Heart right ventricle (tissue), 16 donors: ENCODE results near the gene ALG9. TPM values are rescaled to one million over a fixed set of nuclear protein-coding genes. Genes with fewer than 3 reads are reported as not detected.

Source experiments
- ATAC-seq, 8 donors: fragments of 200-7000 bp; cut with Tn5 transposase; one replicate each; pipeline ENCODE4 v1.9.1; 2020; ENCODE audit warnings: mild to moderate bottlenecking in 8 of 8, moderate library complexity in 8 of 8, moderate number of reproducible peaks in 1 of 8
- DNase-seq, 2 donors: peaks; one replicate each; pipeline ENCODE4 v3.0.0-alpha.2; 2020
- H3K27ac ChIP-seq, 10 donors: fragments of 200-600 bp; sonication (generic) in 2 of 10; one replicate each; pipeline versions ENCODE4 v1.5.0 to v1.8.0; 2020 to 2022; ENCODE audit warnings: mild to moderate bottlenecking in 3 of 10
- H3K27me3 ChIP-seq, 7 donors: fragments of 200-600 bp; one replicate each; pipeline ENCODE4 v1.8.0; 2021 to 2022; ENCODE audit warnings: mild to moderate bottlenecking in 2 of 7
- H3K36me3 ChIP-seq, 9 donors: fragments of 200-600 bp; sonication (generic) in 1 of 9; one replicate each; pipeline versions ENCODE4 v1.5.0 to v1.8.0; 2020 to 2022; ENCODE audit warnings: mild to moderate bottlenecking in 2 of 9
- H3K4me1 ChIP-seq, 9 donors: fragments of 200-600 bp; sonication (generic) in 1 of 9; one replicate each; pipeline versions ENCODE4 v1.5.0 to v1.8.0; 2020 to 2022; ENCODE audit warnings: mild to moderate bottlenecking in 4 of 9
- H3K4me3 ChIP-seq, 10 donors: fragments of 200-600 bp; sonication (generic) in 2 of 10; one replicate each; pipeline versions ENCODE4 v1.5.0 to v1.8.0; 2020 to 2022; ENCODE audit warnings: mild to moderate bottlenecking in 7 of 10, moderate library complexity in 2 of 10
- H3K9me3 ChIP-seq, 11 donors: fragments of 200-600 bp in 10 of 11; sonication (generic) in 2 of 11; one replicate each; pipeline versions ENCODE4 v1.5.0 to v1.8.0; 2013 to 2022; ENCODE audit warnings: mild to moderate bottlenecking in 2 of 11, control low read depth in 1 of 11, moderate library complexity in 1 of 11
- CTCF ChIP-seq, 9 donors: fragments of 200-600 bp; sonication (generic) in 2 of 9; IDR thresholded peaks; one replicate each; pipeline versions ENCODE4 v1.5.0 to v1.8.0; 2021 to 2022; ENCODE audit warnings: antibody characterized with exemption in 9 of 9, mild to moderate bottlenecking in 5 of 9, moderate library complexity in 1 of 9
- WGBS, 2 donors: extraction: QIAGEN DNeasy Blood & Tissue Kit; methylation state at CpG; one replicate each; pipeline ENCODE4 v1.1.7; 2013; ENCODE audit warnings: inconsistent platforms in 1 of 2; 5-methylcytosine and 5-hydroxymethylcytosine counted together
- intact Hi-C, 10 donors: fragments of 100-400 bp; cut with DNase I; formaldehyde crosslinking; loops; one replicate each; pipeline versions ENCODE4 v1.11.1 to v1.14.2; 2022
- polyA plus RNA-seq, 2 donors: library from polyadenylated mRNA; stranded (reverse); fragments of 200-250 nt; gene quantifications; one replicate each; pipeline ENCODE4 v1.2.3, GENCODE V29; 2013
- total RNA-seq, 10 donors: library from RNA; stranded (reverse); fragmentation: NEBNext Ultra II Directional in 3 of 10; extraction: Animal tissue kit (Norgen Biotek cat#: 25700) in 3 of 10; gene quantifications; one replicate each; pipeline versions ENCODE4 v1.2.1 to v1.2.4, GENCODE V29; 2021 to 2023
- donor health status: Arrhythmogenic right ventricular cardiomyopathy.
- donor health status: ischemic (EF 13 %, LVEDD 7.1; RV severe dilation, severe dysfunction).
- donor health status: healthy with polysubstance abuse.
- donor health status: DM: no; HTN: yes; CAD: no.
- donor health status: DM: no; HTN: no; CAD: no.
- donor health status: ischemic (EF 25% LVEDD 6.9; RV normal size, moderate dysfunction).
- donor health status: ischemic (EF 25% LVEDD 5.7; RV mildly dilated, moderate dysfunction).
- donor health status: healthy.
- donor health status: DM: yes; HTN: yes; CAD: no.
- donor health status: Ischemic cardiomyopathy.
- donor health status: ischemic (EF 35%, LVEDD 5.7; RV mildly dilated, moderate dysfunction).
- donor health status: nonischemic (EF 11% LVEDD 7.7; RV severe dilation, severe dysfunction).
- donor health status: DM: yes; HTN: yes; CAD: no.
- donor health status: PGD.
- donor health status: ischemic (EF 29% LVEDD 5.4; RV normal size, mild dysfunction).
- donor health status: nonischemic (EF 23%, LVEDD 6.1; RV moderate dilation, normal function).

The ALG9 gene
- total and polyA plus RNA-seq, 12 donors = 12.8 to 26.5 (median 18.5) TPM

- 25% methylated on average over 10 of the region's 10 CpGs for WGBS, 2 donors
Measured at GRCh38 chr11:111841370-111842053, 29.9 kb downstream of the ALG9 start.

GRCh38 chr11:111840143-111840542 is 31.2 kb downstream of the ALG9 start:
- ATAC-seq = peak in 2 of 8 donors; percentile 38 to 51
- intact Hi-C loops = loop anchor here in 9 of 10 donors (2.0 to 10.0 kb wide), 13 partner anchors 55 to 385 kb away; partner anchors contain the start of gene SIK2 (in 5 of the 9)

More at GRCh38 chr11:111841370-111842053, 29.9 kb downstream of the ALG9 start:
- Histone ChIP-seq H3K36me3 (peaks cover 0 to 92% (median 30%) of the 10 kb centered on the region in 9 donors), H3K4me3 (no peak overlapping the region), H3K27ac (no peak overlapping the region), H3K9me3 (no peaks in the 10 kb centered on the region), H3K4me1 (peaks cover 0 to 26% (median 10%) of the 10 kb centered on the region in 9 donors), H3K27me3 (no peaks in the 10 kb centered on the region)
- peak; percentile 81 to 89 for DNase-seq
- peak; percentile 81 to 94 (median 90) for ATAC-seq
- peak; percentile 77 to 94 (median 90) for TF ChIP-seq CTCF (IDR thresholded peaks at IDR 0.05)
- intact Hi-C loops = loop anchor here in 9 of 10 donors (1.0 to 10.0 kb wide), 17 partner anchors 57 to 387 kb away; partner anchors contain the start of gene SIK2 (in 6 of the 9)

GRCh38 chr11:111838054-111838453 is 33.3 kb downstream of the ALG9 start:
- Histone ChIP-seq H3K9me3 (no peaks in the 10 kb centered on the region), H3K27me3 (no peaks in the 10 kb centered on the region), H3K27ac (no peak overlapping the region), H3K4me3 (no peak overlapping the region), H3K4me1 (peaks cover 0 to 14% (median 6%) of the 10 kb centered on the region in 9 donors), H3K36me3 (peaks cover 0 to 92% (median 19%) of the 10 kb centered on the region in 9 donors)
- intact Hi-C loops = loop anchor here in 3 of 10 donors (5.0 to 10.0 kb wide), 2 partner anchors 251 to 273 kb away; no protein-coding TSS in a partner anchor
- no peak for TF ChIP-seq CTCF (IDR thresholded peaks at IDR 0.05)
- ATAC-seq = peak in 1 of 8 donors; percentile 52
- no peak for DNase-seq
- 69 to 77% methylated on average over 5 of the region's 5 CpGs for WGBS, 2 donors

More at GRCh38 chr11:111840143-111840542, 31.2 kb downstream of the ALG9 start:
- whole genome bisulfite sequencing, 2 donors = 72 to 75% methylated on average over 1 of the region's 1 CpG
- H3K27me3 ChIP-seq = no peaks in the 10 kb centered on the region
- no peaks in the 10 kb centered on the region for H3K9me3 ChIP-seq
- H3K4me1 ChIP-seq = peaks cover 0 to 15% (median 6%) of the 10 kb centered on the region in 9 donors
- peak overlapping the region in 1 of 10 donors; percentile 12 for H3K27ac ChIP-seq
- H3K4me3 ChIP-seq = no peak overlapping the region
- TF ChIP-seq CTCF (IDR thresholded peaks at IDR 0.05) = no peak
- no peak for DNase-seq
- peaks cover 0 to 92% (median 33%) of the 10 kb centered on the region in 9 donors for H3K36me3 ChIP-seq

- H3K27ac ChIP-seq = peak overlapping the region in 1 of 10 donors; percentile 11
- H3K36me3 ChIP-seq = peaks cover 0 to 91% (median 19%) of the 10 kb centered on the region in 9 donors
- intact Hi-C loops = loop anchor here in 3 of 10 donors (5.0 to 10.0 kb wide), 2 partner anchors 250 to 273 kb away; no protein-coding TSS in a partner anchor
Measured at GRCh38 chr11:111837366-111837891, 34.0 kb downstream of the ALG9 start.

More at GRCh38 chr11:111837366-111837891, 34.0 kb downstream of the ALG9 start:
- no peak for DNase-seq
- no peak for ATAC-seq
- Histone ChIP-seq H3K4me3 (no peak overlapping the region), H3K4me1 (peaks cover 0 to 19% (median 6%) of the 10 kb centered on the region in 9 donors), H3K27me3 (no peaks in the 10 kb centered on the region), H3K9me3 (no peaks in the 10 kb centered on the region)
- no peak for TF ChIP-seq CTCF (IDR thresholded peaks at IDR 0.05)
- WGBS, 2 donors = 89 to 92% methylated on average over 5 of the region's 5 CpGs
